Activated B cell treated with CpG ODN at 0.5 μM for 24 hours (primary cell): ENCODE results near the gene LONRF2. TPM values are rescaled to one million over a fixed set of nuclear protein-coding genes. Genes with fewer than 3 reads are reported as not detected.
"Not testable (repeated sequence)": the region's sequence is repeated elsewhere in the genome, so short reads cannot be mapped to it uniquely, and the experiment has no call there.

Source experiments
- ATAC-seq: fragments of 200-7000 bp; cut with Tn5 transposase; one replicate; pipeline ENCODE4 v1.10.0; 2021; ENCODE audit warnings: low read depth, mild to moderate bottlenecking, moderate library complexity
- CTCF ChIA-PET: fragments of 350-600 bp; sonication (Branson Sonifier 250); formaldehyde crosslinking; loops from one replicate; lab custom pipeline; 2021; ENCODE audit warnings: antibody characterized with exemption; lab: Charles Lee
- POLR2A ChIA-PET: fragments of 350-600 bp; sonication (Branson Sonifier 250); formaldehyde crosslinking; loops from one replicate; lab custom pipeline; 2021; ENCODE audit warnings: antibody characterized with exemption; lab: Charles Lee
- DNase-seq: peaks from one replicate; pipeline ENCODE4 v3.0.0; 2022
- H3K27ac Mint-ChIP-seq: one replicate; pipeline ENCODE4 v1.8.0; 2020; ENCODE audit warnings: mixed read lengths
- H3K27me3 Mint-ChIP-seq: one replicate; pipeline ENCODE4 v1.8.0; 2021; ENCODE audit warnings: mixed read lengths
- H3K36me3 Mint-ChIP-seq: one replicate; pipeline ENCODE4 v1.8.0; 2021; ENCODE audit warnings: low read depth, mixed read lengths
- H3K4me1 Mint-ChIP-seq: one replicate; pipeline ENCODE4 v1.8.0; 2021; ENCODE audit warnings: mixed read lengths
- H3K4me3 Mint-ChIP-seq: one replicate; pipeline ENCODE4 v1.8.0; 2020; ENCODE audit warnings: mild to moderate bottlenecking, mixed read lengths
- H3K9me3 Mint-ChIP-seq: one replicate; pipeline ENCODE4 v1.8.0; 2020; ENCODE audit warnings: mixed read lengths
- CTCF ChIP-seq: fragments of 200-600 bp; IDR thresholded peaks from one replicate; pipeline ENCODE4 v1.8.0; 2022; ENCODE audit warnings: antibody characterized with exemption, mild to moderate bottlenecking
- intact Hi-C: fragments of 100-400 bp; cut with micrococcal nuclease; formaldehyde crosslinking; loops from one replicate; pipeline ENCODE4 v1.15.1; 2024
- total RNA-seq: library from RNA; stranded (reverse); gene quantifications from 2 replicates; pipeline ENCODE4 v1.2.3, GENCODE V29; 2022

The LONRF2 gene
- total RNA-seq, 1 donor from 2014 or later, result 0.09 TPM

- no peak for TF ChIP-seq CTCF
- Mint-ChIP-seq H3K36me3 (no peaks in the 10 kb centered on the region), H3K27ac (peak overlapping the region; percentile 84), H3K4me3 (peak overlapping the region; percentile 17), H3K9me3 (no peaks in the 10 kb centered on the region), H3K4me1 (peaks cover 62% of the 10 kb centered on the region), H3K27me3 (no peaks in the 10 kb centered on the region)
- intact Hi-C loops, result no loop called here
- peak; percentile 15 for DNase-seq
- POLR2A ChIA-PET, result interaction anchor here (0.6 to 8.3 kb wide), 4 partner anchors 8 to 110 kb away, joined by 4 to 135 read pairs (median 62); partner anchors contain the start of gene AFF3
- CTCF ChIA-PET, result interaction anchor here (0.6 to 7.9 kb wide), 3 partner anchors 11 to 674 kb away, joined by 3 to 53 read pairs (median 3); no protein-coding TSS in a partner anchor
- peak; percentile 25 for ATAC-seq
Observed at GRCh38 chr2:100250645-100251044, 71.7 kb downstream of the LONRF2 start.

GRCh38 chr2:100248971-100249370, 73.3 kb downstream of the LONRF2 start:
- peaks cover 79% of the 10 kb centered on the region for H3K4me1 Mint-ChIP-seq
- intact Hi-C loops, result loop anchor here (5.0 to 10.0 kb wide), 4 partner anchors 322 to 1058 kb away; partner anchors contain the start of gene RNF149
- ChIA-PET POLR2A (interaction anchor here (0.6 to 8.3 kb wide), 7 partner anchors 14 to 146 kb away, joined by 4 to 135 read pairs (median 24); partner anchors contain the start of gene AFF3), CTCF (interaction anchor here (7.9 kb wide), 1 partner anchor 12 kb away, joined by 53 read pairs; no protein-coding TSS in a partner anchor)
- H3K9me3 Mint-ChIP-seq, result no peaks in the 10 kb centered on the region
- ATAC-seq (no peak), DNase-seq (no peak)
- no peak for TF ChIP-seq CTCF
- no peaks in the 10 kb centered on the region for H3K36me3 Mint-ChIP-seq
- peak overlapping the region; percentile 74 for H3K27ac Mint-ChIP-seq
- H3K4me3 Mint-ChIP-seq, result peak overlapping the region; percentile 7
- peaks cover 1% of the 10 kb centered on the region for H3K27me3 Mint-ChIP-seq

- Mint-ChIP-seq H3K27ac (peak overlapping the region; percentile 74), H3K4me1 (peaks cover 81% of the 10 kb centered on the region)
- POLR2A ChIA-PET, result interaction anchor here (0.6 to 8.3 kb wide), 9 partner anchors 13 to 315 kb away, joined by 3 to 135 read pairs (median 17); partner anchors contain the start of genes AFF3 and PDCL3
- CTCF ChIA-PET, result interaction anchor here (4.6 to 7.9 kb wide), 3 partner anchors 13 to 107 kb away, joined by 19 to 53 read pairs (median 41); partner anchors contain the start of gene AFF3
- intact Hi-C loops, result loop anchor here (5.0 to 10.0 kb wide), 4 partner anchors 321 to 1059 kb away; partner anchors contain the start of gene RNF149
- not testable (repeated sequence) for DNase-seq, H3K9me3 Mint-ChIP-seq, H3K27me3 Mint-ChIP-seq, H3K36me3 Mint-ChIP-seq, ATAC-seq, H3K4me3 Mint-ChIP-seq
Observed at GRCh38 chr2:100248556-100248955, 73.7 kb downstream of the LONRF2 start.

GRCh38 chr2:100248044-100248330, 74.3 kb downstream of the LONRF2 start:
- intact Hi-C loops, result loop anchor here (5.0 to 10.0 kb wide), 4 partner anchors 321 to 1059 kb away; partner anchors contain the start of gene RNF149
- CTCF ChIA-PET, result interaction anchor here (0.9 to 7.9 kb wide), 5 partner anchors 12 to 688 kb away, joined by 3 to 53 read pairs (median 19); partner anchors contain the start of gene AFF3

More at GRCh38 chr2:100248044-100248330, 74.3 kb downstream of the LONRF2 start:
- POLR2A ChIA-PET, result interaction anchor here (0.7 to 8.3 kb wide), 14 partner anchors 11 to 315 kb away, joined by 3 to 135 read pairs (median 4); partner anchors contain the start of genes AFF3 and PDCL3
- peak overlapping the region; percentile 66 for H3K4me3 Mint-ChIP-seq
- H3K4me1 Mint-ChIP-seq, result peaks cover 87% of the 10 kb centered on the region
- peaks cover 1% of the 10 kb centered on the region for H3K27me3 Mint-ChIP-seq
- ATAC-seq, result peak; percentile 22
- TF ChIP-seq CTCF, result no peak
- H3K27ac Mint-ChIP-seq, result peak overlapping the region; percentile 74
- H3K36me3 Mint-ChIP-seq, result no peaks in the 10 kb centered on the region
- no peaks in the 10 kb centered on the region for H3K9me3 Mint-ChIP-seq
- DNase-seq, result no peak
